Measurements from ENCODE around the gene SMC3.

- TF ChIP-seq CBX2 (IDR thresholded peaks at IDR 0.05; ENCODE audit: borderline replicate concordance, low read depth) (no peak), CTCF (IDR thresholded peaks at IDR 0.05) (no peak), RAD21 (conservative IDR thresholded peaks at IDR 0.05 in 1 of 2, IDR thresholded peaks at IDR 0.05 in 1 of 2) (no peak), ZFP36 (IDR thresholded peaks at IDR 0.05; ENCODE audit: borderline replicate concordance, partially characterized antibody) (no peak), POLR2A (IDR thresholded peaks at IDR 0.05; ENCODE audit: low read length) (no peak), E2F6 (IDR thresholded peaks at IDR 0.05; ENCODE audit: borderline replicate concordance, low read depth) (no peak), ESRRA (IDR thresholded peaks at IDR 0.05; ENCODE audit: borderline replicate concordance, low read length) (no peak), RNF2 (IDR thresholded peaks at IDR 0.05; ENCODE audit: borderline replicate concordance, low read depth) (no peak), HEYL (CRISPR knock-in tag; IDR thresholded peaks at IDR 0.05) (no peak), CEBPB (IDR thresholded peaks at IDR 0.05) (no peak), ZSCAN20 (CRISPR knock-in tag; IDR thresholded peaks at IDR 0.05) (no peak), RFX5 (IDR thresholded peaks at IDR 0.05) (no peak)
These were observed 6.9 kb downstream of the SMC3 start for GRCh38 chr10:110574420-110574819.
